WI38 (cell line): Measurements from ENCODE around the gene MBOAT2.
"Not testable (repeated sequence)": the region's sequence is repeated elsewhere in the genome, so short reads cannot be mapped to it uniquely, and the experiment has no call there.

ENCODE experiments used
- H3K4me3 ChIP-seq: 2 replicates; pipeline ENCODE4 v1.5.1; 2011; ENCODE audit warnings: low read depth, mild to moderate bottlenecking, control low read depth, low read length
- CTCF ChIP-seq: IDR thresholded peaks from 2 replicates; pipeline ENCODE4 v1.5.1; 2012; ENCODE audit warnings: low read depth, mild to moderate bottlenecking, control low read depth, low read length

MBOAT2 gene

GRCh38 chr2:8954990-8955389 is 48.5 kb downstream of the MBOAT2 start:
- TF ChIP-seq CTCF = no peak

GRCh38 chr2:8953525-8953924 is 50.0 kb downstream of the MBOAT2 start:
- TF ChIP-seq CTCF = no peak
- no peak overlapping the region for H3K4me3 ChIP-seq

More at GRCh38 chr2:8954990-8955389, 48.5 kb downstream of the MBOAT2 start:
- H3K4me3 ChIP-seq = no peak overlapping the region

GRCh38 chr2:8939486-8940114 is 63.9 kb downstream of the MBOAT2 start:
- no peak overlapping the region for H3K4me3 ChIP-seq
- TF ChIP-seq CTCF = no peak

- H3K4me3 ChIP-seq = no peak overlapping the region
- TF ChIP-seq CTCF = no peak
Observed at GRCh38 chr2:8938384-8938783, 65.1 kb downstream of the MBOAT2 start.

- TF ChIP-seq CTCF = no peak
Observed at GRCh38 chr2:8935982-8936381, 67.5 kb downstream of the MBOAT2 start.

GRCh38 chr2:8934338-8934737 is 69.1 kb downstream of the MBOAT2 start:
- no peak for TF ChIP-seq CTCF
- no peak overlapping the region for H3K4me3 ChIP-seq

More at GRCh38 chr2:8935982-8936381, 67.5 kb downstream of the MBOAT2 start:
- no peak overlapping the region for H3K4me3 ChIP-seq

- no peak for TF ChIP-seq CTCF
- H3K4me3 ChIP-seq = no peak overlapping the region
Observed at GRCh38 chr2:8932702-8933101, 70.8 kb downstream of the MBOAT2 start.

GRCh38 chr2:8930185-8930584 is 73.3 kb downstream of the MBOAT2 start:
- H3K4me3 ChIP-seq = not testable (repeated sequence)
